ENCODE data around the gene ATP9B.
"Not testable (repeated sequence)": the region's sequence is repeated elsewhere in the genome, so short reads cannot be mapped to it uniquely, and the experiment has no call there.

DNA sequence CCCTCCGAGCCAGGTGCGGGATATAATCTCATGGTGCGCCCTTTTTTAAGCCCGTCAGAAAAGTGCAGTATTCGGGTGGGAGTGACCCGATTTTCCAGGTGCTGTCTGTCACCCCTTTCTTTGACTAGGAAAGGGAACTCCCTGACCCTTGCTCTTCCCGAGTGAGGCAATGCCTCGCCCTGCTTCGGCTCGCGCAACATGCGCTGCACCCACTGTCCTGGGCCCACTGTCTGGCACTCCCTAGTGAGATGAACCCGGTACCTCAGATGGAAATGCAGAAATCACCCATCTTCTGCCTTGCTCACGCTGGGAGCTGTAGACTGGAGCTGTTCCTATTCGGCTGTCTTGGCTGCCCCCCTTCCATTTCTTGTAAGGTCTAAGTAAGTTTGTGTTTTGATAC lies 221.2 kb downstream of the ATP9B start:
- TF ChIP-seq, protein P1, sequence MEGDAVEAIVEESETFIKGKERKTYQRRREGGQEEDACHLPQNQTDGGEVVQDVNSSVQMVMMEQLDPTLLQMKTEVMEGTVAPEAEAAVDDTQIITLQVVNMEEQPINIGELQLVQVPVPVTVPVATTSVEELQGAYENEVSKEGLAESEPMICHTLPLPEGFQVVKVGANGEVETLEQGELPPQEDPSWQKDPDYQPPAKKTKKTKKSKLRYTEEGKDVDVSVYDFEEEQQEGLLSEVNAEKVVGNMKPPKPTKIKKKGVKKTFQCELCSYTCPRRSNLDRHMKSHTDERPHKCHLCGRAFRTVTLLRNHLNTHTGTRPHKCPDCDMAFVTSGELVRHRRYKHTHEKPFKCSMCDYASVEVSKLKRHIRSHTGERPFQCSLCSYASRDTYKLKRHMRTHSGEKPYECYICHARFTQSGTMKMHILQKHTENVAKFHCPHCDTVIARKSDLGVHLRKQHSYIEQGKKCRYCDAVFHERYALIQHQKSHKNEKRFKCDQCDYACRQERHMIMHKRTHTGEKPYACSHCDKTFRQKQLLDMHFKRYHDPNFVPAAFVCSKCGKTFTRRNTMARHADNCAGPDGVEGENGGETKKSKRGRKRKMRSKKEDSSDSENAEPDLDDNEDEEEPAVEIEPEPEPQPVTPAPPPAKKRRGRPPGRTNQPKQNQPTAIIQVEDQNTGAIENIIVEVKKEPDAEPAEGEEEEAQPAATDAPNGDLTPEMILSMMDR (conservative IDR thresholded peaks at IDR 0.05), result not testable (repeated sequence)
- not testable (repeated sequence) for TF ChIP-seq ZFX (IDR thresholded peaks at IDR 0.05)
